ENCODE results near the gene TNC. TPM values are rescaled to one million over a fixed set of nuclear protein-coding genes. Genes with fewer than 3 reads are reported as not detected.

TNC gene
- polyA plus RNA-seq, 1 of the 3 experiments (the other 2 are of a cell fraction): 805 TPM

DNA sequence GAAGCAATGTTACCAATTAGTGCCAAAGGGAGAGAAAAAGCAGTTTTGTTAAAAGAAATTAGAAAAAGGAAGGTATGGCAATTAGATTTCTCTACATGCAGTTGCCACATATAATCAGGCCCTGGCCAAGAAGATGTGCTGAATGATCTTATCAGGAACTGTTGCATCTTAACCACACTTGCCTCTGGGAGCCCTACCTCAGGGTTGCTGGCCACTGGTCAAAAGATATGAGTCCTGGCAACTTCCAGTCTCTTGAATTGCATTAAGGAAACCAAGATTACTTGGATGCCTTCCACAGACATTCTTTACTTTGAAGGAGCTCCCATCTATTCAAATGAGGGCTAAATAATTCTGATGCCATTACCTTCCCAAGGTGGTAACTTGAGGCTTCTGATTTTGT, 60.4 kb downstream of the TNC start:
- Histone ChIP-seq H3K9me3 (no peaks in the 10 kb centered on the region), H3K4me2 (peak overlapping the region; percentile 51), H3K79me2 (ENCODE audit: insufficient read depth) (peaks cover 2% of the 10 kb centered on the region; the same call in 1 of the 2 replicates), H3K36me3 (replicated peaks in 1 of 2; ENCODE audit: control insufficient read depth in 1 of 2, insufficient read depth in 2 of 2, low read length in 1 of 2) (peaks cover 74 to 93% of the 10 kb centered on the region in 2 experiments), H3F3A (replicated peaks; ENCODE audit: insufficient read depth) (peaks cover 41% of the 10 kb centered on the region), H3K4me1 (ENCODE audit: control insufficient read depth in 1 of 2, insufficient read depth in 2 of 2, low read depth in 1 of 2, low read length in 1 of 2) (peaks cover 0 to 24% of the 10 kb centered on the region in 2 experiments), H3K9ac (no peak overlapping the region), H3K9me2 (no peaks in the 10 kb centered on the region), H2AFZ (ENCODE audit: low read depth) (no peak overlapping the region), H3K27me3 (ENCODE audit: insufficient read depth) (no peaks in the 10 kb centered on the region), H4K20me1 (ENCODE audit: insufficient read depth) (no peaks in the 10 kb centered on the region), H3K4me3 (ENCODE audit: low read depth in 2 of 2, low read length in 1 of 2) (no peak overlapping the region), H3K27ac (ENCODE audit: low read depth in 2 of 2, low read length in 1 of 2) (peak overlapping the region; percentile 70 to 72; a peak in 3 of 4 replicates)
- CTCF ChIA-PET: no interaction called here
- POLR2A ChIA-PET: no interaction called here
- no peak for DNase-seq
- TF ChIP-seq NRF1 (IDR thresholded peaks at IDR 0.05; ENCODE audit: low read depth, low read length): no peak
- peak; percentile 84 for TF ChIP-seq JUND (IDR thresholded peaks at IDR 0.05)
- TF ChIP-seq, protein P1, sequence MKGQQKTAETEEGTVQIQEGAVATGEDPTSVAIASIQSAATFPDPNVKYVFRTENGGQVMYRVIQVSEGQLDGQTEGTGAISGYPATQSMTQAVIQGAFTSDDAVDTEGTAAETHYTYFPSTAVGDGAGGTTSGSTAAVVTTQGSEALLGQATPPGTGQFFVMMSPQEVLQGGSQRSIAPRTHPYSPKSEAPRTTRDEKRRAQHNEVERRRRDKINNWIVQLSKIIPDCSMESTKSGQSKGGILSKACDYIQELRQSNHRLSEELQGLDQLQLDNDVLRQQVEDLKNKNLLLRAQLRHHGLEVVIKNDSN (IDR thresholded peaks at IDR 0.05; ENCODE audit: borderline replicate concordance, low read depth): no peak
- TF ChIP-seq TCF12 (IDR thresholded peaks at IDR 0.05): peak; percentile 89
- TF ChIP-seq SMC3 (IDR thresholded peaks at IDR 0.05; ENCODE audit: low read depth, low read length): 0 out of 2 replicates have a peak, but pooled peaks have one; percentile 2
- TF ChIP-seq RAD21 (IDR thresholded peaks at IDR 0.05; ENCODE audit: low read length): no peak
- TF ChIP-seq RFX5 (IDR thresholded peaks at IDR 0.05; ENCODE audit: low read length): no peak
- peak; percentile 53; the same call in 1 of the 2 replicates for TF ChIP-seq RXRA (IDR thresholded peaks at IDR 0.05; ENCODE audit: borderline replicate concordance, low read depth)
- peak; percentile 95 for TF ChIP-seq NFIC (IDR thresholded peaks at IDR 0.05; ENCODE audit: borderline replicate concordance)
- no peak for TF ChIP-seq MXI1 (IDR thresholded peaks at IDR 0.05; ENCODE audit: low read depth, low read length)
- no peak for TF ChIP-seq FOXJ3 (CRISPR knock-in tag; IDR thresholded peaks at IDR 0.05)
- TF ChIP-seq, protein P2, sequence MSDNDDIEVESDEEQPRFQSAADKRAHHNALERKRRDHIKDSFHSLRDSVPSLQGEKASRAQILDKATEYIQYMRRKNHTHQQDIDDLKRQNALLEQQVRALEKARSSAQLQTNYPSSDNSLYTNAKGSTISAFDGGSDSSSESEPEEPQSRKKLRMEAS (IDR thresholded peaks at IDR 0.05; ENCODE audit: low read depth): 0 out of 2 replicates have a peak, but pooled peaks have one; percentile 19
- no peak for TF ChIP-seq GATA2 (CRISPR knock-in tag; IDR thresholded peaks at IDR 0.05)
- no peak for TF ChIP-seq TAF1 (IDR thresholded peaks at IDR 0.05; ENCODE audit: borderline replicate concordance, low read depth, low read length)
- TF ChIP-seq CHD2 (IDR thresholded peaks at IDR 0.05; ENCODE audit: low read length, partially characterized antibody): no peak
- TF ChIP-seq YY1 (IDR thresholded peaks at IDR 0.05; ENCODE audit: low read depth): no peak
- TF ChIP-seq EP300 (IDR thresholded peaks at IDR 0.05; ENCODE audit: borderline replicate concordance in 1 of 2, low read depth in 1 of 2, low read length in 1 of 2): peak; percentile 47 to 92; a peak in 3 of 4 replicates
- TF ChIP-seq RCOR1 (IDR thresholded peaks at IDR 0.05; ENCODE audit: low read length): no peak
- no peak for TF ChIP-seq GABPA (IDR thresholded peaks at IDR 0.05; ENCODE audit: low read depth)
- TF ChIP-seq, protein P3, sequence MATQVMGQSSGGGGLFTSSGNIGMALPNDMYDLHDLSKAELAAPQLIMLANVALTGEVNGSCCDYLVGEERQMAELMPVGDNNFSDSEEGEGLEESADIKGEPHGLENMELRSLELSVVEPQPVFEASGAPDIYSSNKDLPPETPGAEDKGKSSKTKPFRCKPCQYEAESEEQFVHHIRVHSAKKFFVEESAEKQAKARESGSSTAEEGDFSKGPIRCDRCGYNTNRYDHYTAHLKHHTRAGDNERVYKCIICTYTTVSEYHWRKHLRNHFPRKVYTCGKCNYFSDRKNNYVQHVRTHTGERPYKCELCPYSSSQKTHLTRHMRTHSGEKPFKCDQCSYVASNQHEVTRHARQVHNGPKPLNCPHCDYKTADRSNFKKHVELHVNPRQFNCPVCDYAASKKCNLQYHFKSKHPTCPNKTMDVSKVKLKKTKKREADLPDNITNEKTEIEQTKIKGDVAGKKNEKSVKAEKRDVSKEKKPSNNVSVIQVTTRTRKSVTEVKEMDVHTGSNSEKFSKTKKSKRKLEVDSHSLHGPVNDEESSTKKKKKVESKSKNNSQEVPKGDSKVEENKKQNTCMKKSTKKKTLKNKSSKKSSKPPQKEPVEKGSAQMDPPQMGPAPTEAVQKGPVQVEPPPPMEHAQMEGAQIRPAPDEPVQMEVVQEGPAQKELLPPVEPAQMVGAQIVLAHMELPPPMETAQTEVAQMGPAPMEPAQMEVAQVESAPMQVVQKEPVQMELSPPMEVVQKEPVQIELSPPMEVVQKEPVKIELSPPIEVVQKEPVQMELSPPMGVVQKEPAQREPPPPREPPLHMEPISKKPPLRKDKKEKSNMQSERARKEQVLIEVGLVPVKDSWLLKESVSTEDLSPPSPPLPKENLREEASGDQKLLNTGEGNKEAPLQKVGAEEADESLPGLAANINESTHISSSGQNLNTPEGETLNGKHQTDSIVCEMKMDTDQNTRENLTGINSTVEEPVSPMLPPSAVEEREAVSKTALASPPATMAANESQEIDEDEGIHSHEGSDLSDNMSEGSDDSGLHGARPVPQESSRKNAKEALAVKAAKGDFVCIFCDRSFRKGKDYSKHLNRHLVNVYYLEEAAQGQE (IDR thresholded peaks at IDR 0.05; ENCODE audit: low read depth, low read length): peak; percentile 26; the same call in 1 of the 2 replicates
- no peak for TF ChIP-seq MEF2A (IDR thresholded peaks at IDR 0.05; ENCODE audit: borderline replicate concordance, low read depth)
- no peak for TF ChIP-seq ELF1 (IDR thresholded peaks at IDR 0.05)
- TF ChIP-seq FOSL2 (IDR thresholded peaks at IDR 0.05; ENCODE audit: borderline replicate concordance, low read depth): no peak; the same call in 1 of the 2 replicates
- peak; percentile 82 for TF ChIP-seq TEAD4 (IDR thresholded peaks at IDR 0.05; ENCODE audit: borderline replicate concordance, insufficient read depth)
- TF ChIP-seq EZH2phosphoT487 (IDR thresholded peaks at IDR 0.05; ENCODE audit: borderline replicate concordance, low read depth): no peak
- no peak for TF ChIP-seq SIN3A (IDR thresholded peaks at IDR 0.05; ENCODE audit: borderline replicate concordance, low read depth, low read length)
- TF ChIP-seq, protein P4, sequence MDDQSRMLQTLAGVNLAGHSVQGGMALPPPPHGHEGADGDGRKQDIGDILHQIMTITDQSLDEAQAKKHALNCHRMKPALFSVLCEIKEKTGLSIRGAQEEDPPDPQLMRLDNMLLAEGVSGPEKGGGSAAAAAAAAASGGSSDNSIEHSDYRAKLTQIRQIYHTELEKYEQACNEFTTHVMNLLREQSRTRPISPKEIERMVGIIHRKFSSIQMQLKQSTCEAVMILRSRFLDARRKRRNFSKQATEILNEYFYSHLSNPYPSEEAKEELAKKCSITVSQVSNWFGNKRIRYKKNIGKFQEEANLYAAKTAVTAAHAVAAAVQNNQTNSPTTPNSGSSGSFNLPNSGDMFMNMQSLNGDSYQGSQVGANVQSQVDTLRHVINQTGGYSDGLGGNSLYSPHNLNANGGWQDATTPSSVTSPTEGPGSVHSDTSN (IDR thresholded peaks at IDR 0.05): peak; percentile 94
- TF ChIP-seq, protein P5, sequence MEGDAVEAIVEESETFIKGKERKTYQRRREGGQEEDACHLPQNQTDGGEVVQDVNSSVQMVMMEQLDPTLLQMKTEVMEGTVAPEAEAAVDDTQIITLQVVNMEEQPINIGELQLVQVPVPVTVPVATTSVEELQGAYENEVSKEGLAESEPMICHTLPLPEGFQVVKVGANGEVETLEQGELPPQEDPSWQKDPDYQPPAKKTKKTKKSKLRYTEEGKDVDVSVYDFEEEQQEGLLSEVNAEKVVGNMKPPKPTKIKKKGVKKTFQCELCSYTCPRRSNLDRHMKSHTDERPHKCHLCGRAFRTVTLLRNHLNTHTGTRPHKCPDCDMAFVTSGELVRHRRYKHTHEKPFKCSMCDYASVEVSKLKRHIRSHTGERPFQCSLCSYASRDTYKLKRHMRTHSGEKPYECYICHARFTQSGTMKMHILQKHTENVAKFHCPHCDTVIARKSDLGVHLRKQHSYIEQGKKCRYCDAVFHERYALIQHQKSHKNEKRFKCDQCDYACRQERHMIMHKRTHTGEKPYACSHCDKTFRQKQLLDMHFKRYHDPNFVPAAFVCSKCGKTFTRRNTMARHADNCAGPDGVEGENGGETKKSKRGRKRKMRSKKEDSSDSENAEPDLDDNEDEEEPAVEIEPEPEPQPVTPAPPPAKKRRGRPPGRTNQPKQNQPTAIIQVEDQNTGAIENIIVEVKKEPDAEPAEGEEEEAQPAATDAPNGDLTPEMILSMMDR (IDR thresholded peaks at IDR 0.05): no peak

All from SK-N-SH (cell line).